ENCODE data around the gene RELL1.

RELL1 gene

GRCh38 chr4:37646247-37646646 lies 39.9 kb downstream of the RELL1 start:
- no peak overlapping the region for H3K4me3 ChIP-seq (ENCODE audit: low read length)
- DNase-seq (ENCODE audit: low read depth, low spot score), result no peak

- H3K4me3 ChIP-seq (ENCODE audit: low read length), result no peak overlapping the region
- DNase-seq (ENCODE audit: low read depth, low spot score), result no peak
Observed at GRCh38 chr4:37645736-37646135, 40.4 kb downstream of the RELL1 start.

GRCh38 chr4:37644962-37645361 lies 41.2 kb downstream of the RELL1 start:
- no peak for DNase-seq (ENCODE audit: low read depth, low spot score)
- H3K4me3 ChIP-seq (ENCODE audit: low read length), result no peak overlapping the region

- H3K4me3 ChIP-seq (ENCODE audit: low read length), result no peak overlapping the region
- no peak for DNase-seq (ENCODE audit: low read depth, low spot score)
Observed at GRCh38 chr4:37641886-37642849, 44.0 kb downstream of the RELL1 start.

GRCh38 chr4:37641352-37641751 lies 44.8 kb downstream of the RELL1 start:
- no peak for DNase-seq (ENCODE audit: low read depth, low spot score)

GRCh38 chr4:37639551-37640285 lies 46.5 kb downstream of the RELL1 start:
- DNase-seq (ENCODE audit: low read depth, low spot score), result no peak
- no peak overlapping the region for H3K4me3 ChIP-seq (ENCODE audit: low read length)

More at GRCh38 chr4:37641352-37641751, 44.8 kb downstream of the RELL1 start:
- H3K4me3 ChIP-seq (ENCODE audit: low read length), result no peak overlapping the region

GRCh38 chr4:37635155-37635554 lies 51.0 kb downstream of the RELL1 start:
- no peak for DNase-seq (ENCODE audit: low read depth, low spot score)
- no peak overlapping the region for H3K4me3 ChIP-seq (ENCODE audit: low read length)

- DNase-seq (ENCODE audit: low read depth, low spot score), result no peak
- H3K4me3 ChIP-seq (ENCODE audit: low read length), result no peak overlapping the region
Observed at GRCh38 chr4:37634180-37634579, 52.0 kb downstream of the RELL1 start.

- DNase-seq (ENCODE audit: low read depth, low spot score), result no peak
- H3K4me3 ChIP-seq (ENCODE audit: low read length), result no peak overlapping the region
Observed at GRCh38 chr4:37632836-37633235, 53.3 kb downstream of the RELL1 start.

- no peak overlapping the region for H3K4me3 ChIP-seq (ENCODE audit: low read length)
- DNase-seq (ENCODE audit: low read depth, low spot score), result no peak
Observed at GRCh38 chr4:37631551-37631950, 54.6 kb downstream of the RELL1 start.

GRCh38 chr4:37629713-37630112 lies 56.5 kb downstream of the RELL1 start:
- H3K4me3 ChIP-seq (ENCODE audit: low read length), result no peak overlapping the region
- no peak for DNase-seq (ENCODE audit: low read depth, low spot score)

- DNase-seq (ENCODE audit: low read depth, low spot score), result no peak
- H3K4me3 ChIP-seq (ENCODE audit: low read length), result no peak overlapping the region
Observed at GRCh38 chr4:37628977-37629609, 57.1 kb downstream of the RELL1 start.

- no peak overlapping the region for H3K4me3 ChIP-seq (ENCODE audit: low read length)
- no peak for DNase-seq (ENCODE audit: low read depth, low spot score)
Observed at GRCh38 chr4:37627263-37627662, 58.9 kb downstream of the RELL1 start.

GRCh38 chr4:37625499-37625898 lies 60.7 kb downstream of the RELL1 start:
- no peak for DNase-seq (ENCODE audit: low read depth, low spot score)
- H3K4me3 ChIP-seq (ENCODE audit: low read length), result no peak overlapping the region

- DNase-seq (ENCODE audit: low read depth, low spot score), result no peak
- no peak overlapping the region for H3K4me3 ChIP-seq (ENCODE audit: low read length)
Observed at GRCh38 chr4:37623940-37624339, 62.2 kb downstream of the RELL1 start.

- no peak for DNase-seq (ENCODE audit: low read depth, low spot score)
- no peak overlapping the region for H3K4me3 ChIP-seq (ENCODE audit: low read length)
Observed at GRCh38 chr4:37623125-37623524, 63.1 kb downstream of the RELL1 start.

- no peak overlapping the region for H3K4me3 ChIP-seq (ENCODE audit: low read length)
- no peak for DNase-seq (ENCODE audit: low read depth, low spot score)
Observed at GRCh38 chr4:37620176-37620575, 66.0 kb downstream of the RELL1 start.

GRCh38 chr4:37615720-37616063 lies 70.5 kb downstream of the RELL1 start:
- no peak overlapping the region for H3K4me3 ChIP-seq (ENCODE audit: low read length)
- no peak for DNase-seq (ENCODE audit: low read depth, low spot score)

GRCh38 chr4:37615059-37615719 lies 71.0 kb downstream of the RELL1 start:
- H3K4me3 ChIP-seq (ENCODE audit: low read length), result no peak overlapping the region
- no peak for DNase-seq (ENCODE audit: low read depth, low spot score)

Data from Jurkat, Clone E6-1 (cell line).